Keratinocyte (primary cell): Measurements from ENCODE around the gene ASAH2.

Source experiments
- EZH2 ChIP-seq: IDR thresholded peaks from one replicate; pipeline ENCODE4 v1.6.1; 2012; ENCODE audit warnings: inconsistent platforms, mild to moderate bottlenecking, low read length, moderate library complexity
- TF ChIP-seq, protein P1 (sequence below), 3 experiments: IDR thresholded peaks in 1 of 3; conservative IDR thresholded peaks in 1 of 3; optimal IDR thresholded peaks in 1 of 3; 2 replicates in 2 of 3; 3 replicates in 1 of 3; pipeline versions ENCODE3 to v1.5.1; 2011; ENCODE audit warnings: low read length in 3 of 3, mild to moderate bottlenecking in 3 of 3, moderate library complexity in 2 of 3, control low read depth in 1 of 3, inconsistent platforms in 1 of 3; ENCODE audit not compliant: insufficient read depth in 2 of 3; ENCODE audit errors: extremely low read depth in 1 of 3

DNA sequence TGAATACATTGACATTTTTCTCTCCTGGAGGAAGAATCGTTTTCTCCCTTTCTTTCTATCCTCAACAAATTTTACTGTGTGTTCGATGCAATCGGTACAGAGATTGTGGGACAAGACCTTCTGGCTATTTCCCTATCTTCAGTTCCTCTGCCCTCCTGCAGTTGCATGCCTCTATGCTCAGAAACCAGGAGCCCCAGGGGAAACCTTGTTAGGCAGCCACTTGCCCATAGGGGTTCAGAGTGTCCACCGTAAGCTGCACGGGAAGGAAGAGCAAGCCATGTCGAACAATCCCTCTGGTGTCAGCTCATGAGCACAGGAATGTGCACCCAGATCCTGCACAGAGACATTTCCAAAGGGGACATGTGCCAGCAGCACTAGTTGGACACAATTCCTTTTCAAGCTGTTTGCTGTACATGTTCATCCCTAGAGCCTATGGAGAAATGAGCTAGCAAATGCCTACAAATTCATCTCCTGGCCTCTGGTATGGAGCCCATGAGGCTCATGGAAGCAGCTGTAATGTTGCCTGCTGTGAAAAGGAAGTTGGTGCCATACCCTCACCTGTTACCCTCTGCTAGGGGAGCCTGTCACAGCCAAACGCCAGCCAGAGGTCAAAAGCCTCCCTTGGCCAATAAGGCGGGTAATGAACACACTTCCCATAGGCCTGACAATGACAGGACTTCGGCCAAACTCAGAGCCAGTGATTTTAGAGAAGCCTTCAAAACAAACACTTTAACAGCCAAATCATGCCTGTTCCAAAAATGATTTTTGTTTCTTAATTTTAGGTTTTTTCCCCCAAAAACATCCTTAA, 35.9 kb upstream of the ASAH2 start:
- TF ChIP-seq, protein P1, sequence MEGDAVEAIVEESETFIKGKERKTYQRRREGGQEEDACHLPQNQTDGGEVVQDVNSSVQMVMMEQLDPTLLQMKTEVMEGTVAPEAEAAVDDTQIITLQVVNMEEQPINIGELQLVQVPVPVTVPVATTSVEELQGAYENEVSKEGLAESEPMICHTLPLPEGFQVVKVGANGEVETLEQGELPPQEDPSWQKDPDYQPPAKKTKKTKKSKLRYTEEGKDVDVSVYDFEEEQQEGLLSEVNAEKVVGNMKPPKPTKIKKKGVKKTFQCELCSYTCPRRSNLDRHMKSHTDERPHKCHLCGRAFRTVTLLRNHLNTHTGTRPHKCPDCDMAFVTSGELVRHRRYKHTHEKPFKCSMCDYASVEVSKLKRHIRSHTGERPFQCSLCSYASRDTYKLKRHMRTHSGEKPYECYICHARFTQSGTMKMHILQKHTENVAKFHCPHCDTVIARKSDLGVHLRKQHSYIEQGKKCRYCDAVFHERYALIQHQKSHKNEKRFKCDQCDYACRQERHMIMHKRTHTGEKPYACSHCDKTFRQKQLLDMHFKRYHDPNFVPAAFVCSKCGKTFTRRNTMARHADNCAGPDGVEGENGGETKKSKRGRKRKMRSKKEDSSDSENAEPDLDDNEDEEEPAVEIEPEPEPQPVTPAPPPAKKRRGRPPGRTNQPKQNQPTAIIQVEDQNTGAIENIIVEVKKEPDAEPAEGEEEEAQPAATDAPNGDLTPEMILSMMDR (optimal IDR thresholded peaks at IDR 0.05 in 1 of 3, IDR thresholded peaks at IDR 0.05 in 1 of 3, conservative IDR thresholded peaks at IDR 0.05 in 1 of 3; ENCODE audit: extremely low read depth in 1 of 3, insufficient read depth in 2 of 3, low read length in 3 of 3), result no peak
- TF ChIP-seq EZH2, result no peak
